GM06990 (cell line): ENCODE measurements around the gene MSI2.

Source experiments
- DNase-seq: peaks from one replicate; pipeline ENCODE4 v3.0.0-alpha.2; 2011; ENCODE audit not compliant: insufficient read length; ENCODE audit errors: extremely low read depth
- H3K27me3 ChIP-seq: replicated peaks from 2 replicates; pipeline ENCODE4 v1.6.0; 2011; ENCODE audit warnings: low read length; ENCODE audit not compliant: control insufficient read depth, insufficient read depth
- H3K36me3 ChIP-seq: 2 replicates; pipeline ENCODE4 v1.5.1; 2011; ENCODE audit warnings: low read length; ENCODE audit not compliant: control insufficient read depth, insufficient read depth
- H3K4me3 ChIP-seq: replicated peaks from 2 replicates; pipeline ENCODE4 v1.5.1; 2011; ENCODE audit warnings: low read depth, mild to moderate bottlenecking, control low read depth, low read length
- CTCF ChIP-seq: IDR thresholded peaks from 2 replicates; pipeline ENCODE4 v1.5.1; 2011; ENCODE audit warnings: low read length, control low read depth, mild to moderate bottlenecking, inconsistent platforms; ENCODE audit not compliant: insufficient read depth, poor library complexity, severe bottlenecking

MSI2 gene

GRCh38 chr17:57589151-57590034, 333.1 kb downstream of the MSI2 start:
- no peak for DNase-seq
- Histone ChIP-seq H3K4me3 (no peak overlapping the region), H3K36me3 (no peaks in the 10 kb centered on the region; the same call in none of the 2 replicates), H3K27me3 (no peaks in the 10 kb centered on the region)
- no peak for TF ChIP-seq CTCF

- no peak for TF ChIP-seq CTCF
- no peak for DNase-seq
- no peaks in the 10 kb centered on the region; the same call in 1 of the 2 replicates for H3K36me3 ChIP-seq
- H3K27me3 ChIP-seq: no peaks in the 10 kb centered on the region
- no peak overlapping the region for H3K4me3 ChIP-seq
These were observed 337.6 kb downstream of the MSI2 start for GRCh38 chr17:57593739-57594462.

GRCh38 chr17:57594767-57595166, 338.4 kb downstream of the MSI2 start:
- TF ChIP-seq CTCF: no peak
- no peaks in the 10 kb centered on the region for H3K27me3 ChIP-seq
- H3K36me3 ChIP-seq: no peaks in the 10 kb centered on the region; the same call in 1 of the 2 replicates
- no peak overlapping the region for H3K4me3 ChIP-seq
- DNase-seq: no peak

GRCh38 chr17:57595426-57595825, 339.1 kb downstream of the MSI2 start:
- no peak overlapping the region for H3K4me3 ChIP-seq
- H3K27me3 ChIP-seq: no peaks in the 10 kb centered on the region
- TF ChIP-seq CTCF: no peak
- no peak for DNase-seq
- H3K36me3 ChIP-seq: no peaks in the 10 kb centered on the region; the same call in 1 of the 2 replicates

DNA sequence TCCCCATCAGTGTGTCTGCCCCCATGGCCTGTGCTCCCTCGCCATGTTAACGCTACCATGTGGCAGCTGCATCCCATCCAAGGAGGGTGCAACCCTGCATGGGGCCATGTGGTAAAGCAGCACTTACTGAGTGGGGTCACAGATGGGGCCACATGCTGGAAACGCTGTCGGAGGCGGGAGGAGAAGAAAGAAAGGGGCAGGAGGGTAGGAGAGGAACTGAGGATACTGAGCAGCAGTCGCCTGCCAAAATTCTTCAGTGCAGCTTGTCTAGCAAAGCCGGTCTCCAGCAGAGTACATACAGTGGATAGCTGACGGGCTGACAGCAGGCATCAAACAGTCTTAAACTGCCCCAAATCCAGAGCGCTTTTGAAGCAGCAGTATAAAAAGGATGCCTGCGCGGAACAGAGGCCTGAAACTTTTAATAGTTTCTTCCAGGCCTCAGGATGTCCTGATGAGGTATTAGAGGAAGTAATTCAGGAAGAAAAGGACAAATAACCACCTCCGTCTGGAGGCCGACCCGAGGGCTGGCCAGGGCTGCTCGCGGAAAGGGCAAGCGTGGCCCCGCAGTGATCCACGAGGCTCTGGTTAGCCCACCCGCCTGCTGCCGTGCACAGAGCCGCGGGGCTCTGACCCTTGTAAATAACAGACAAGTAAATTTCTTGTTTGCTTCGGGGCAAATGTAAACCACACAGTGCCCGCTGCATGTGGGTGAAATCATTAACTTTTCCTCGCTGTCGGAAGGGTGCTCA, 339.8 kb downstream of the MSI2 start:
- H3K27me3 ChIP-seq: no peaks in the 10 kb centered on the region
- DNase-seq: no peak
- no peaks in the 10 kb centered on the region; the same call in 1 of the 2 replicates for H3K36me3 ChIP-seq
- no peak for TF ChIP-seq CTCF
- H3K4me3 ChIP-seq: no peak overlapping the region
